Measurements from ENCODE around the gene MELK.

DNA sequence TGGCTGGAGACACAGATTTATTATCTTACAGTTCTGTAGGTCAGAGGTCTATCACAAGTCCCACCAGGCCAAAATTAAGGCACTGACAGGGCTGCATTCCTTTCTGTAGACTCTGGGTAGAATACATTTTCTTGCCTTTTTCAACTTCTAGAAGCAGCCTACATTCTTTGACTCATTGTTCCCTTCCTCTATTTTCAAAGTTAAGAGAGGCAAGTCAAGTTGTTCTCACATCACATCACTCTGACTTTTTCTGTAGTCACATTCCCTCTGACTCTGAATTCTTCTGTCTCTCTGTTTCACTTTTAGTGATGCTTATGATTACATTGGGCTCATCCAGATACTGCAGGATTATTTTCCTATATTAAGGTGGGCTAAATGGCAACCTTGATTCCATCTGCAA is 119.0 kb downstream of the MELK start:
- TF ChIP-seq POLR2AphosphoS5 (IDR thresholded peaks at IDR 0.05), result no peak
- TF ChIP-seq, protein P1, sequence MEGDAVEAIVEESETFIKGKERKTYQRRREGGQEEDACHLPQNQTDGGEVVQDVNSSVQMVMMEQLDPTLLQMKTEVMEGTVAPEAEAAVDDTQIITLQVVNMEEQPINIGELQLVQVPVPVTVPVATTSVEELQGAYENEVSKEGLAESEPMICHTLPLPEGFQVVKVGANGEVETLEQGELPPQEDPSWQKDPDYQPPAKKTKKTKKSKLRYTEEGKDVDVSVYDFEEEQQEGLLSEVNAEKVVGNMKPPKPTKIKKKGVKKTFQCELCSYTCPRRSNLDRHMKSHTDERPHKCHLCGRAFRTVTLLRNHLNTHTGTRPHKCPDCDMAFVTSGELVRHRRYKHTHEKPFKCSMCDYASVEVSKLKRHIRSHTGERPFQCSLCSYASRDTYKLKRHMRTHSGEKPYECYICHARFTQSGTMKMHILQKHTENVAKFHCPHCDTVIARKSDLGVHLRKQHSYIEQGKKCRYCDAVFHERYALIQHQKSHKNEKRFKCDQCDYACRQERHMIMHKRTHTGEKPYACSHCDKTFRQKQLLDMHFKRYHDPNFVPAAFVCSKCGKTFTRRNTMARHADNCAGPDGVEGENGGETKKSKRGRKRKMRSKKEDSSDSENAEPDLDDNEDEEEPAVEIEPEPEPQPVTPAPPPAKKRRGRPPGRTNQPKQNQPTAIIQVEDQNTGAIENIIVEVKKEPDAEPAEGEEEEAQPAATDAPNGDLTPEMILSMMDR (IDR thresholded peaks at IDR 0.05), result no peak

Data from gastroesophageal sphincter (tissue), 3 donors.